ENCODE results near the gene CNPY1.

DNA sequence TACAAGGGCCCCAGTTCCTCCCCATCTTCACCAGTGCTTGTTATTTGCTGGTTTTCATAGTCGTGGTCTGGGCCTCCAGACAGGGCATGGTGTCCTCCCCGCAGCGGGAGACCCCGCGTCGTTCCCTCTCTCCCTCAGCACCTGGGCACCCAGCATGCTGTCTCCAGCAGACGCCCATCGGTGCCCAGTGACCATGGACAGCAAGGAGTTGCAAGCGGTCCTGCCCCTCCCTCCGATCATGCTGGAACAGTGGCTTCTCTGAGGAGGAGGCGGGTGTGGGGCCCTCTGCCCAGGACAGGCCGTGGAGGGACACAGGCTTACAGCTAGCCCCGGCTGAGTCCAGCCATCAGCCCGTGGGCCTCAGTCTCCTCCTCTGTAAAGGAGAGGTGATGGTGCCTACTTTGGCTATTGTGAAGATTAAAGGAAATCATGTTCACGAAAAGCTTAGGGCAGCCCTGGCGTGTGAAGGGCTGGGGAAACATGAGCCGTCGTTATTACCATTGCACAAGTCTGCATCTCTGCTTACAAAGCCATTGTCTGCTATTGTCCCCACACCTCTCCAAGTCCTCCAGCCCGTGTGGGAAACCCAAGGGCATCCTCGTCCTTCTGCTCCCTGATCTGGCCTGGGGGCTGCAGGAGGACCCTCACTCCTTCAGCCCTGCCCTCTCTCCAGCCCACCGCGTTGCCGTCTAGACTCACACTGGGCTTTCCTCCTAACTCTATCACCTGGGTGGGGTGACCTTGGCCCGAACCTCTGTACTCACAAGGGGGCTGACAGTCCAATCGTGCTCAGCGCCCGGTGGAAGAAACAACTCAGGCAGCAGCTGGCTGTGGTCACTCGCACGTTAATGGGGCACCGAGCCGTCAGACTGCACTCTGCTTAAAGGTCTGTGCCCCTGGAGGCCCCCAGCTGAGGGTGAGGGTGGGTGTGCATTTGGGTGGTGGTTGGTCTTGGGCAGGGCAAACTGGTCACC lies 58.6 kb downstream of the CNPY1 start:
- TF ChIP-seq GATA3 (IDR thresholded peaks at IDR 0.05; ENCODE audit: low read depth, low read length) (no peak), GATA2 (IDR thresholded peaks at IDR 0.05; ENCODE audit: low read depth, low read length) (no peak)
